Neural cell (in vitro differentiated cells): ENCODE results near the gene HPX. TPM values are rescaled to one million over a fixed set of nuclear protein-coding genes. Genes with fewer than 3 reads are reported as not detected.

Source experiments
- H2AFZ ChIP-seq: fragments of 200-600, 300-800 bp; sonication (generic), shearing (Covaris generic); 2 replicates; pipeline ENCODE4 v1.6.0; 2014; ENCODE audit warnings: low read depth, mild to moderate bottlenecking, antibody characterized with exemption, low read length, moderate library complexity
- H3F3A ChIP-seq: fragments of 200-600 bp; shearing (Covaris generic); 2 replicates; pipeline ENCODE4 v1.6.1; 2016; ENCODE audit warnings: mild to moderate bottlenecking, moderate library complexity, mixed read lengths, antibody characterized with exemption, low read length; ENCODE audit not compliant: insufficient read depth, poor library complexity, severe bottlenecking
- H3K27ac ChIP-seq: fragments of 200-600, 300-800 bp; sonication (generic), shearing (Covaris generic); 2 replicates; pipeline ENCODE4 v1.5.1; 2014; ENCODE audit warnings: mild to moderate bottlenecking, low read length, moderate library complexity
- H3K27me3 ChIP-seq: fragments of 300-800, 200-600 bp; sonication (generic), shearing (Covaris generic); 2 replicates; pipeline ENCODE4 v1.6.0; 2014; ENCODE audit warnings: mild to moderate bottlenecking, low read depth, low read length, moderate library complexity; ENCODE audit not compliant: insufficient read depth
- H3K36me3 ChIP-seq: fragments of 300-800, 200-600 bp; sonication (generic), shearing (Covaris generic); 2 replicates; pipeline ENCODE4 v1.5.1; 2014; ENCODE audit warnings: mild to moderate bottlenecking, antibody characterized with exemption, low read length, moderate library complexity; ENCODE audit not compliant: insufficient read depth
- H3K4me2 ChIP-seq: fragments of 300-800, 200-600 bp; sonication (generic), shearing (Covaris generic); 2 replicates; pipeline ENCODE4 v1.6.0; 2014; ENCODE audit warnings: mild to moderate bottlenecking, low read length
- H3K4me3 ChIP-seq: fragments of 300-800, 200-600 bp; sonication (generic), shearing (Covaris generic); 2 replicates; pipeline ENCODE4 v1.5.1; 2014; ENCODE audit warnings: mild to moderate bottlenecking, low read length, moderate library complexity
- H3K79me2 ChIP-seq: fragments of 200-600 bp; shearing (Covaris generic); replicated peaks from 2 replicates; pipeline ENCODE4 v1.6.0; 2014; ENCODE audit warnings: mild to moderate bottlenecking, low read length, moderate library complexity; ENCODE audit not compliant: insufficient read depth
- H3K9ac ChIP-seq: fragments of 300-800, 200-600 bp; sonication (generic), shearing (Covaris generic); 2 replicates; pipeline ENCODE4 v1.6.1; 2016; ENCODE audit warnings: mild to moderate bottlenecking, low read length, mixed read lengths
- H3K9me2 ChIP-seq: fragments of 200-600 bp; shearing (Covaris generic); 2 replicates; pipeline ENCODE4 v1.6.1; 2016; ENCODE audit warnings: mild to moderate bottlenecking, low read length, mixed read lengths; ENCODE audit not compliant: insufficient read depth
- H3K9me3 ChIP-seq: fragments of 200-600, 300-800 bp; sonication (generic), shearing (Covaris generic); 2 replicates; pipeline ENCODE4 v1.6.1; 2016; ENCODE audit warnings: mild to moderate bottlenecking, mixed run types, low read length, moderate library complexity, mixed read lengths
- H4K20me1 ChIP-seq: fragments of 200-600 bp; shearing (Covaris generic); 2 replicates; pipeline ENCODE4 v1.6.1; 2016; ENCODE audit warnings: mild to moderate bottlenecking, mixed run types; ENCODE audit not compliant: insufficient read depth
- CTCF ChIP-seq: fragments of 450-650 bp; IDR thresholded peaks from 2 replicates; pipeline ENCODE4 v1.5.1; 2014; ENCODE audit warnings: antibody characterized with exemption, mild to moderate bottlenecking, moderate library complexity; ENCODE audit not compliant: poor library complexity, severe bottlenecking
- EP300 ChIP-seq: fragments of 450-650 bp; conservative IDR thresholded peaks from 2 replicates; pipeline ENCODE4 v1.6.1; 2014; ENCODE audit warnings: antibody characterized with exemption, mild to moderate bottlenecking, moderate library complexity; ENCODE audit not compliant: poor library complexity, severe bottlenecking
- EZH2 ChIP-seq: fragments of 200-600, 300-800 bp; shearing (Covaris generic), sonication (generic); IDR thresholded peaks from 2 replicates; pipeline ENCODE4 v1.6.1; 2014; ENCODE audit warnings: antibody characterized with exemption, low read length, borderline replicate concordance, mild to moderate bottlenecking; ENCODE audit not compliant: insufficient read depth, poor library complexity, severe bottlenecking
- MXI1 ChIP-seq: fragments of 450-650 bp; conservative IDR thresholded peaks from 2 replicates; pipeline ENCODE4 v1.6.1; 2014; ENCODE audit warnings: antibody characterized with exemption, mild to moderate bottlenecking; ENCODE audit not compliant: poor library complexity, severe bottlenecking
- POLR2AphosphoS5 ChIP-seq: IDR thresholded peaks from 2 replicates; pipeline ENCODE4 v1.6.1; 2012
- RAD21 ChIP-seq: fragments of 450-650 bp; conservative IDR thresholded peaks from 2 replicates; pipeline ENCODE4 v1.6.1; 2014; ENCODE audit warnings: antibody characterized with exemption, mild to moderate bottlenecking, moderate library complexity
- REST ChIP-seq: IDR thresholded peaks from 2 replicates; pipeline ENCODE4 v1.6.1; 2012; ENCODE audit warnings: borderline replicate concordance
- SMC3 ChIP-seq: fragments of 450-650 bp; conservative IDR thresholded peaks from 2 replicates; pipeline ENCODE4 v1.6.1; 2014; ENCODE audit warnings: antibody characterized with exemption, mild to moderate bottlenecking, moderate library complexity; ENCODE audit not compliant: poor library complexity
- TAF1 ChIP-seq: IDR thresholded peaks from 2 replicates; pipeline ENCODE4 v1.6.1; 2012; ENCODE audit warnings: low read depth
- polyA plus RNA-seq: library from polyadenylated mRNA; depleted of rRNA; stranded (reverse); fragments of >200 nt; gene quantifications from 2 replicates; pipeline ENCODE4 v1.2.3, GENCODE V29; 2014

The HPX gene
- polyA plus RNA-seq, 1 donor from 2014 or later = 11.1 TPM

GRCh38 chr11:6417907-6418556 is 22.8 kb downstream of the HPX start:
- Histone ChIP-seq H3K36me3 (peaks cover 7% of the 10 kb centered on the region), H3K9me2 (no peaks in the 10 kb centered on the region), H3K4me2 (peak overlapping the region; percentile 89), H3F3A (no peaks in the 10 kb centered on the region), H3K4me3 (peak overlapping the region; percentile 96), H3K79me2 (peaks cover 64% of the 10 kb centered on the region), H3K27ac (peak overlapping the region; percentile 96), H4K20me1 (no peaks in the 10 kb centered on the region), H3K9me3 (no peaks in the 10 kb centered on the region), H3K9ac (peak overlapping the region; percentile 99), H3K27me3 (no peaks in the 10 kb centered on the region), H2AFZ (peak overlapping the region; percentile 73)
- TF ChIP-seq SMC3 = no peak
- no peak for TF ChIP-seq MXI1
- peak; percentile 22 for TF ChIP-seq POLR2AphosphoS5
- no peak for TF ChIP-seq EZH2

GRCh38 chr11:6415797-6416196 is 25.0 kb downstream of the HPX start:
- Histone ChIP-seq H3K9me3 (no peaks in the 10 kb centered on the region), H3K36me3 (peaks cover 7% of the 10 kb centered on the region), H3F3A (no peaks in the 10 kb centered on the region), H3K27ac (no peak overlapping the region), H3K27me3 (no peaks in the 10 kb centered on the region), H3K4me2 (no peak overlapping the region), H3K79me2 (peaks cover 67% of the 10 kb centered on the region), H3K9ac (no peak overlapping the region), H4K20me1 (no peaks in the 10 kb centered on the region), H2AFZ (no peak overlapping the region), H3K9me2 (no peaks in the 10 kb centered on the region), H3K4me3 (peak overlapping the region; percentile 12)
- no peak for TF ChIP-seq EP300
- no peak for TF ChIP-seq MXI1
- TF ChIP-seq EZH2 = no peak
- TF ChIP-seq POLR2AphosphoS5 = no peak
- no peak for TF ChIP-seq REST
- TF ChIP-seq RAD21 = no peak
- no peak for TF ChIP-seq CTCF
- TF ChIP-seq SMC3 = no peak
- TF ChIP-seq TAF1 = no peak
